Lower leg skin (tissue), 3 donors: ENCODE data around the gene PML.

Experiments
- POLR2A ChIP-seq, 2 donors: fragments of 450-650 bp; IDR thresholded peaks; one replicate each; pipeline ENCODE4 v1.6.1; 2016 to 2017; ENCODE audit warnings: antibody characterized with exemption in 2 of 2, mild to moderate bottlenecking in 1 of 2, moderate library complexity in 1 of 2
- TF ChIP-seq, protein P1 (sequence below), 3 donors: fragments of 450-650 bp; IDR thresholded peaks; one replicate each; pipeline ENCODE4 v1.5.1; 2016; ENCODE audit warnings: antibody characterized with exemption in 3 of 3, mild to moderate bottlenecking in 3 of 3, moderate library complexity in 2 of 3

DNA sequence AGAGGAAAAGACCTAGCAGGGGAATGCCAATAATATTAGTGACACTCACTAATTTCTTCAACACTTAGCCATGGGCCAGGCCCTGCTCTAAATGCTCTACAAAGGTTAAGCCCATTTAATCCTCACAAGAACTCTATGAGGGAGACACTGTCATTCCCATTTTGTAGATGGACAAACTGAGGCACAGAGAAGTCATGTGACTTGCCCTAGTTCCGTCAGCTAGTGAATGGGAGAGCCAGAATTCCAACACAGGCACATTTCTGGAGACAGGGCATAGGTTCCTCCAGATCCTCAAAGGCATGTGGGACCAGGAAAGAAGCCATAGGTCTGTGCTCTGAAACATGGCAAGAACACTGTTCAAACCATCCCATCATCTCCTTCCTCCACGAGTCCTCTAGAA, 36.7 kb upstream of the PML start:
- TF ChIP-seq, protein P1, sequence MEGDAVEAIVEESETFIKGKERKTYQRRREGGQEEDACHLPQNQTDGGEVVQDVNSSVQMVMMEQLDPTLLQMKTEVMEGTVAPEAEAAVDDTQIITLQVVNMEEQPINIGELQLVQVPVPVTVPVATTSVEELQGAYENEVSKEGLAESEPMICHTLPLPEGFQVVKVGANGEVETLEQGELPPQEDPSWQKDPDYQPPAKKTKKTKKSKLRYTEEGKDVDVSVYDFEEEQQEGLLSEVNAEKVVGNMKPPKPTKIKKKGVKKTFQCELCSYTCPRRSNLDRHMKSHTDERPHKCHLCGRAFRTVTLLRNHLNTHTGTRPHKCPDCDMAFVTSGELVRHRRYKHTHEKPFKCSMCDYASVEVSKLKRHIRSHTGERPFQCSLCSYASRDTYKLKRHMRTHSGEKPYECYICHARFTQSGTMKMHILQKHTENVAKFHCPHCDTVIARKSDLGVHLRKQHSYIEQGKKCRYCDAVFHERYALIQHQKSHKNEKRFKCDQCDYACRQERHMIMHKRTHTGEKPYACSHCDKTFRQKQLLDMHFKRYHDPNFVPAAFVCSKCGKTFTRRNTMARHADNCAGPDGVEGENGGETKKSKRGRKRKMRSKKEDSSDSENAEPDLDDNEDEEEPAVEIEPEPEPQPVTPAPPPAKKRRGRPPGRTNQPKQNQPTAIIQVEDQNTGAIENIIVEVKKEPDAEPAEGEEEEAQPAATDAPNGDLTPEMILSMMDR (IDR thresholded peaks at IDR 0.05) = no peak
- no peak for TF ChIP-seq POLR2A (IDR thresholded peaks at IDR 0.05)
